IMR-90 (cell line): ENCODE measurements around the gene CDK7. TPM values are rescaled to one million over a fixed set of nuclear protein-coding genes. Genes with fewer than 3 reads are reported as not detected.

ENCODE experiments used
- ATAC-seq: fragments of 200-7000 bp; cut with Tn5 transposase; 2 replicates; pipeline ENCODE4 v1.9.1; 2020; ENCODE audit warnings: low read depth, mild to moderate bottlenecking, moderate library complexity
- BruUV-seq: library from RNA; stranded (reverse); fragments of 400-500 nt; replicated peaks from 2 replicates; lab custom pipeline; 2021; lab: Mats Ljungman, UMichigan
- CTCF ChIA-PET: fragments of 300-600 bp; formaldehyde crosslinking; extraction: SDS; loops from one replicate; lab custom pipeline; 2021; ENCODE audit warnings: antibody characterized with exemption; lab: Yijun Ruan, JAX
- POLR2A ChIA-PET: fragments of 300-600 bp; sonication (Branson Sonifier 250); formaldehyde crosslinking; loops from one replicate; lab custom pipeline; 2022; ENCODE audit warnings: antibody characterized with exemption; ENCODE audit not compliant: unreplicated experiment; lab: Charles Lee
- DNase-seq: peaks from one replicate; pipeline ENCODE4 v3.0.0; 2013
- H2AFZ ChIP-seq: replicated peaks from 2 replicates; pipeline ENCODE3; 2013; ENCODE audit warnings: low read length, mild to moderate bottlenecking; ENCODE audit not compliant: poor library complexity
- H2AK5ac ChIP-seq: 2 replicates; pipeline ENCODE4 v1.6.1; 2013; ENCODE audit warnings: low read depth, low read length, inconsistent platforms
- H2AK9ac ChIP-seq: replicated peaks from 2 replicates; pipeline ENCODE3; 2013; ENCODE audit warnings: mild to moderate bottlenecking, low read depth, low read length, moderate library complexity; ENCODE audit not compliant: poor library complexity
- H2BK120ac ChIP-seq: 2 replicates; pipeline ENCODE4 v1.6.1; 2013; ENCODE audit warnings: low read depth, low read length, inconsistent platforms
- H2BK15ac ChIP-seq: 3 replicates; pipeline ENCODE4 v1.6.1; 2013; ENCODE audit warnings: low read depth, low read length, inconsistent platforms
- H2BK20ac ChIP-seq: 2 replicates; pipeline ENCODE4 v1.6.1; 2013; ENCODE audit warnings: low read depth, mild to moderate bottlenecking, inconsistent platforms, low read length, moderate library complexity
- H2BK5ac ChIP-seq: 2 replicates; pipeline ENCODE4 v1.6.1; 2013; ENCODE audit warnings: mild to moderate bottlenecking, low read depth, low read length, inconsistent platforms; ENCODE audit not compliant: poor library complexity, severe bottlenecking
- H3K14ac ChIP-seq: replicated peaks from 2 replicates; pipeline ENCODE4 v1.6.1; 2013; ENCODE audit warnings: low read depth, low read length, inconsistent platforms
- H3K18ac ChIP-seq: 2 replicates; pipeline ENCODE4 v1.6.1; 2013; ENCODE audit warnings: low read depth, low read length, control low read depth
- H3K23ac ChIP-seq: 2 replicates; pipeline ENCODE4 v1.6.1; 2013; ENCODE audit warnings: low read depth, low read length, inconsistent platforms
- H3K27ac ChIP-seq: 2 replicates; pipeline ENCODE4 v1.5.1; 2013; ENCODE audit warnings: mild to moderate bottlenecking, control low read depth, low read length; ENCODE audit not compliant: insufficient read depth
- H3K27me3 ChIP-seq: 2 replicates; pipeline ENCODE4 v1.6.1; 2013; ENCODE audit warnings: low read length; ENCODE audit not compliant: control insufficient read depth, insufficient read depth
- H3K36me3 ChIP-seq: 2 replicates; pipeline ENCODE4 v1.6.1; 2013; ENCODE audit warnings: low read length, mixed read lengths; ENCODE audit not compliant: control insufficient read depth, insufficient read depth
- H3K4ac ChIP-seq: 2 replicates; pipeline ENCODE4 v1.6.1; 2013; ENCODE audit warnings: low read depth, low read length, inconsistent platforms
- H3K4me1 ChIP-seq: 2 replicates; pipeline ENCODE4 v1.6.1; 2013; ENCODE audit warnings: low read length, mixed read lengths; ENCODE audit not compliant: control insufficient read depth, insufficient read depth
- H3K4me2 ChIP-seq: 2 replicates; pipeline ENCODE4 v1.6.1; 2013; ENCODE audit warnings: low read depth, mild to moderate bottlenecking, control low read depth, low read length, moderate library complexity
- H3K4me3 ChIP-seq: 2 replicates; pipeline ENCODE4 v1.5.1; 2013; ENCODE audit warnings: low read depth, mild to moderate bottlenecking, control low read depth, low read length, moderate library complexity; ENCODE audit not compliant: insufficient read depth
- H3K56ac ChIP-seq: 2 replicates; pipeline ENCODE4 v1.6.1; 2013; ENCODE audit warnings: low read length, inconsistent platforms; ENCODE audit not compliant: insufficient read depth; ENCODE audit errors: extremely low read depth
- H3K79me1 ChIP-seq, 2 experiments: 2 replicates each; pipeline ENCODE4 v1.6.1; 2013; ENCODE audit warnings: low read length in 2 of 2, inconsistent platforms in 1 of 2, low read depth in 1 of 2
- H3K9ac ChIP-seq: 2 replicates; pipeline ENCODE4 v1.6.1; 2013; ENCODE audit warnings: low read depth, low read length, control low read depth
- H3K9me1 ChIP-seq: 2 replicates; pipeline ENCODE4 v1.6.1; 2013; ENCODE audit warnings: low read length, inconsistent platforms; ENCODE audit not compliant: insufficient read depth
- H3K9me3 ChIP-seq: 2 replicates; pipeline ENCODE4 v1.6.1; 2013; ENCODE audit warnings: low read length; ENCODE audit not compliant: control insufficient read depth, insufficient read depth
- H4K20me1 ChIP-seq: 2 replicates; pipeline ENCODE4 v1.6.1; 2013; ENCODE audit warnings: low read length, inconsistent platforms; ENCODE audit not compliant: insufficient read depth
- H4K5ac ChIP-seq: 2 replicates; pipeline ENCODE4 v1.6.1; 2013; ENCODE audit warnings: mild to moderate bottlenecking, low read depth, low read length, control low read depth
- H4K8ac ChIP-seq, 2 experiments: 2 replicates each; pipeline ENCODE4 v1.6.1; 2013; ENCODE audit warnings: low read depth in 2 of 2, low read length in 2 of 2, control low read depth in 1 of 2, inconsistent platforms in 1 of 2
- H4K91ac ChIP-seq: 2 replicates; pipeline ENCODE4 v1.6.1; 2013; ENCODE audit warnings: low read depth, low read length, inconsistent platforms; ENCODE audit not compliant: insufficient read depth
- CEBPB ChIP-seq: IDR thresholded peaks from 2 replicates; pipeline ENCODE4 v1.6.1; 2012; ENCODE audit warnings: low read depth, low read length, improper control_type of control experiment
- FOS ChIP-seq: fragments of 150-350 bp; IDR thresholded peaks from 2 replicates; pipeline ENCODE4 v1.6.1; 2016; ENCODE audit warnings: low read depth, low read length
- MAZ ChIP-seq: IDR thresholded peaks from 2 replicates; pipeline ENCODE4 v1.6.1; 2012; ENCODE audit warnings: low read depth, mild to moderate bottlenecking, low read length, improper control_type of control experiment, moderate library complexity, borderline replicate concordance
- NFE2L2 ChIP-seq: fragments of 150-350 bp; IDR thresholded peaks from 2 replicates; pipeline ENCODE4 v1.6.1; 2016; ENCODE audit warnings: low read depth, mild to moderate bottlenecking, low read length
- USF2 ChIP-seq: fragments of 150-350 bp; IDR thresholded peaks from 2 replicates; pipeline ENCODE4 v1.6.1; 2017; ENCODE audit warnings: mild to moderate bottlenecking, antibody characterized with exemption, low read length, low read depth
- WGBS, 2 experiments: methylation state at CpG; one replicate each; pipeline versions ENCODE4 v1.1.5 to v1.1.7; 2013; ENCODE audit warnings: missing lambda C conversion rate in 2 of 2; ENCODE audit not compliant: insufficient read length in 1 of 2; ENCODE audit errors: extremely low coverage in 2 of 2; 5-methylcytosine and 5-hydroxymethylcytosine counted together
- dilution Hi-C: fragments of 300-500 bp; cut with HindIII; formaldehyde crosslinking; loops from one replicate; pipeline ENCODE4 v1.14.3; 2018; ENCODE audit warnings: low sequenced_read_pairs; ENCODE audit not compliant: unreplicated experiment
- in situ Hi-C: fragments of 300-500 bp; cut with MboI; formaldehyde crosslinking; loops from 3 replicates; pipeline ENCODE4 v1.14.3; 2019; ENCODE audit warnings: low sequenced_read_pairs, inconsistent platforms, mixed read lengths
- intact Hi-C: fragments of 100-400 bp; cut with micrococcal nuclease; formaldehyde crosslinking; loops from 2 replicates; pipeline ENCODE4 v1.10.0; 2022
- polyA plus RNA-seq, 3 experiments: library from polyadenylated mRNA; depleted of rRNA; stranded (reverse); fragments of >200 nt; gene quantifications; 2 replicates each; pipeline ENCODE4 v1.2.3, GENCODE V29; 2012; ENCODE audit warnings: low replicate concordance in 1 of 3
- total RNA-seq: library from RNA; depleted of rRNA; stranded (reverse); fragments of >200 nt; gene quantifications from 2 replicates; pipeline ENCODE4 v1.2.3, GENCODE V29; 2012

The CDK7 gene
- total and polyA plus RNA-seq, 2 of the 4 experiments (the other 2 are of a cell fraction) = 59.8 to 65.6 TPM

DNA sequence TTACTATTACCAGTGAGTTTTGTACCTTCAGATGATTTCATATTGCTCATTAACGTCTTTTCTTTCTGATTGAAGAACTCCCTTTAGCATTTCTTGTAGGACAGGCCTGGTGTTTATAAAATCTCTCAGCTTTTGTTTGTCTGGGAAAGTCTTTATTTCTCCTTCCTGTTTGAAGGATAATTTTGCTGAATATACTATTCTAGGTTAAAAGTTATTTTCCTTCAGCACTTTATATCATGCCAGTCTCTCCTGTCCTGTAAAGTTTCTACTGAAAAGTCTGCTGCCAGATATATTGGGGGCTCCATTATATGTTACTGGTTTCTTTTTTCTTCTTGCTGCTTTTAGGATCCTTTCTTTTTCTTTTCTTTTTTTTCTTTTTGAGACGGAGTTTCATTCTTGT, 13.3 kb downstream of the CDK7 start:
- H4K5ac ChIP-seq = no peak overlapping the region
- intact Hi-C loops (no loop called here), dilution Hi-C loops (no loop called here), in situ Hi-C loops (no loop called here)
- no peak overlapping the region for H3K4me2 ChIP-seq
- H2BK15ac ChIP-seq = no peak overlapping the region
- WGBS, 2 experiments = no CpG with 5 or more reads among the region's 2 CpGs
- ATAC-seq (no peak), DNase-seq (no peak)
- TF ChIP-seq MAZ (no peak), CEBPB (no peak), USF2 (no peak), NFE2L2 (no peak), FOS (no peak)
- no peak overlapping the region for H2AFZ ChIP-seq
- peaks cover 59% of the 10 kb centered on the region for H4K20me1 ChIP-seq
- H2AK5ac ChIP-seq = no peak overlapping the region
- no peak overlapping the region for H3K27ac ChIP-seq
- no peak overlapping the region for H3K18ac ChIP-seq
- H4K91ac ChIP-seq = no peak overlapping the region
- H3K4ac ChIP-seq = no peak overlapping the region
- H3K9ac ChIP-seq = no peak overlapping the region
- H3K9me1 ChIP-seq = peaks cover 13% of the 10 kb centered on the region
- no peak overlapping the region for H4K8ac ChIP-seq
- no peak overlapping the region for H3K56ac ChIP-seq
- H3K4me3 ChIP-seq = no peak overlapping the region
- H2BK120ac ChIP-seq = no peak overlapping the region
- no peak overlapping the region for H2BK5ac ChIP-seq
- no peak overlapping the region for H2AK9ac ChIP-seq
- H3K14ac ChIP-seq = no peak overlapping the region
- peaks cover 14% of the 10 kb centered on the region for H3K36me3 ChIP-seq
- ChIA-PET POLR2A (no interaction called here), CTCF (no interaction called here)
- peaks cover 4% of the 10 kb centered on the region for H3K9me3 ChIP-seq
- H3K79me1 ChIP-seq = peaks cover 16 to 48% of the 10 kb centered on the region in 2 experiments
- H2BK20ac ChIP-seq = no peak overlapping the region
- BruUV-seq = no TSS peak
- H3K23ac ChIP-seq = no peak overlapping the region
- H3K4me1 ChIP-seq = peaks cover 6% of the 10 kb centered on the region
- no peaks in the 10 kb centered on the region for H3K27me3 ChIP-seq
